ENCODE results near the gene JPH3. TPM values are rescaled to one million over a fixed set of nuclear protein-coding genes. Genes with fewer than 3 reads are reported as not detected.

The JPH3 gene
- total RNA-seq, 4 donors from 2014 or later: 0.38 TPM; not detected in 3

DNA sequence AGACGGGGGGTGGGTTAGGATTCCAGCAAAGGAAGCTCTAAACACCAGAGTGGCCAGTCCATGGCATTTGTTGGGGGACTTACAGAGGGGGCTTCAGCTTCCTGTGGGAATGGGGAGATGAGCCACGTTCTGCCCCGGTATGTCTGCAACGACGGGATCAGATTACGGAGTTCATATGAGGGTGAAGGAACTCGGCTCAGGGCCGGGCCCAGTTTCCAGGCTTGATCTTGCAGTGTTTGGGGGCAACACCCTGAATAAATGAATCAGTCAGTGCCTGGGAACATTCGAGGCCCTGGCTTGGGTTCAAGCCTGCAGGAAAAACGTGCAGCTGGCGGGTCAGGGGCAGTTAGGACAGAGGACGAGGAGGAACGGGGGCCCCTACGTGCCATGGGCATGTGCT lies 54.0 kb downstream of the JPH3 start:
- TF ChIP-seq CTCF (IDR thresholded peaks at IDR 0.05; ENCODE audit: low read depth): no peak

DNA sequence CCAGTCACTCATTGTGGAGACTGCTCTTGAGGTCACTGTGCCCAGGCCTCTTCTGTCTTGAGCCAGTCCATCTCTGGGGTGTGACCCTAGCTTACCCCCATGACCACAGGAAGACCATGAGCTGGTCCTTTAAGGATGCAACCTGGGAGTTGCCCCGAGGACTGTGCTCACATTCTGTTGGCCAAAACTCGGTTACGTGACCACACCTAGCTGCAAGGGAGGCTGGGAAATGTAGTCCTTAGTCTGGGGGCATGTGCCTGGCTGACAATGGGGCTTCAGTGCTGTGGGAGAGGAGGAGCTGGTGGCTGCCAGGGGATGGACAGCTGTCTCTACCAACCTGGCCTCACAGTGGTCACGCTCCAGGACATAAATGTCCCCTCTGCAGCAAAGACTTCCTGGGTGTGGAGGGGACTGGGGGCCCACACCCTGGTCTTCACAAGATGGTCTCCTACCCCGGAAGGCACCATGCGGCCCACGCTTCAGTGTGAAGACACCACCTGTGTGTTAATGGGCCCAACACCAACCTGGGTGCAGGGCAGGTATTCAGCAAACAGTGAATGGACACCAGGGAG lies 55.4 kb downstream of the JPH3 start:
- TF ChIP-seq CTCF (IDR thresholded peaks at IDR 0.05; ENCODE audit: low read depth): no peak

DNA sequence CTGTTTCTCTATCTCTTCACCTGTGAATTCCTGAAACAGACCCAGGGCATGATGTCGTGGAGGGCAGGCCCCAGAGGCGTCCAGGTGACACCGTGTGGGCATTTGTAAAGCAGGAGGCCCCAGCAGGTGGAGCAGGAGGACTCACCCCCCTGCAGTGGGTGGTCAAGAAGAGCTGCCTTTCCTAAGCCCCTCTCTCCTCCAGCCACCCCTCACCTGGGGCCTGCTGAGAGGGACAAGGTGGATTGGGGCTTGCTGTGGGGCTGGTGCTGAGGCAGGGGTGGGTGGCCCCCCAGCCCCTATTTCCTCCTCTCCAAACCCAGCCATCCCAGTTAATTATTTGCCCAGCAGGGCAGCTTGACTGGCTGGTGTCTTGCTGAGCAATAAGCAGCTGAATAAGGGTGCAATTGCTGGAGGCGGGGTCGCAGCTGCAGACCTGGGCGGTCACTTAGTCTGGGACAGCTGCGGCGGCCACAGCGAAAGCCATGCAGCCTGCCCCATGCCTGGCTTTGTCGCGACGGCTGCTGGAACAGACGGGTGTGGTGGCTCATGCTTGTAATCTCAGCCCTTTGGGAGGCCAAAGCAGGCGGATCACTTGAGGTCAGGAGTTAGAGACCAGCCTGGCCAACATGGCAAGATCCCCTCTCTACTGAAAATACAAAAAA lies 56.4 kb downstream of the JPH3 start:
- TF ChIP-seq CTCF (IDR thresholded peaks at IDR 0.05; ENCODE audit: low read depth): no peak

- no peak for TF ChIP-seq CTCF (IDR thresholded peaks at IDR 0.05; ENCODE audit: low read depth)
These were observed 59.3 kb downstream of the JPH3 start for GRCh38 chr16:87661561-87661960.

DNA sequence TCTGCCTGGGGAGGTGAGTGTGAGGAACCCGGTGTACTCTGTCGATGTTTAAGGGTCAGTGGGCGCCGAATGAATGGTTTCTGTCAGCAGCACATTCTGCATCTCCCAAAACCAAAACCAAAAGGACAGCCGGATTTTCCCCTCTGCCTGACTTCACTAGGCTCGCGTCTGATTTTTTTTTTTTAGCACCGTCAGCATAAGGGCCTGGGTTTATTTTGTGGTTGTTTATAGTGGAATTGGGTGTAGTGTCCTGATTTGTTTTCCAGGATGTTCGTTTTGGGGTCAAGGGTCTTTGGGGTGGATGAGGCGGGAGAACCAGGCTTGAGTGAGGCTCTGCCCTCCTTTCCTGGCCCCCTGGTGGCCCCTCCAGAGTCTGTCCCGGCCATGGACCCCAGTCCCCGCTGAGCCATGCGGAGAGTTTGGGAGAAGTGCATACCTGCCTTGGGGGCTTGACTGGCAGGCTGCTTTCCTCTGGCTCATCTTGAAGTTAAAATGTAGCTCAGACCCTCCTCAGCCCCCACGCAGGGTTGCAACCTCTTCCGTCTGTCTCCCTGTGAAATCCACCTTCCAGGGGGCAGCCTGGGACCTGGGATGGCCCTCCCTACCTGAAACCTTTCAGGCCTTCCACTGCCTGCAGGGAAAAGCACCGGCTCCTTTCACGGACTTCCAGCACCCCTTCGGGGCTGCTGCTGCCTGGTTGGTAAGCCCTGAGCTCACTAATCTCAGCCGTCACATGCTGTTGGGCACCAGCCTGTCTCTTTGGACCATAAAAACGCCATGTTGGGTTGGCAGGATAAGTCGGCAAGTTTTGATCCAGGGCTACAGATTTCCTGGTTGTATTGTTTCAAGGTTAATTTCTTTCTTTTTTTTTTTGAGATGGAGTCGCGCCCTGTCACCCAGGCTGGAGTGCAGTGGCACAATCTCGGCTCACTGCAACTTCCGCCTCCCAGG lies 60.2 kb downstream of the JPH3 start:
- TF ChIP-seq CTCF (IDR thresholded peaks at IDR 0.05; ENCODE audit: low read depth): no peak

DNA sequence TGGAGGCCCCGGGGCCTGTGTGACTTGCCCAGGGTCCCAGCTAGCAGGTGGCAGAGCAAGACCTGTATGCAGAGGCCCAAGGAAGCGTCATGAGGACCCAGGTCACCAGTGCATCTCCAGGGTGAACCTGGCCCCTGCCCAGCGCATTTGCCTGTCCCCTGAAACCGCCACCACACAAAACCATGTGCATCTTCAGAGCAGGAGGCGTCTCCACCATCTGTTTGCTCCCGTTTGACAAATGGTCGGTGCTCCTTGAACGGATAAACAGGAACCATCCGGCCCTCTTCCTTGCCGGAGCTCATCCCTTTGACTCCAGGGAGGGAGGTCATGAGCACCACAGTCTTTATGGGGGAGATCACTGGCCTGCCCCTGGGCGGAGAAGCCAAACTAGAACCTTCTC lies 62.5 kb downstream of the JPH3 start:
- no peak for TF ChIP-seq CTCF (IDR thresholded peaks at IDR 0.05; ENCODE audit: low read depth)

DNA sequence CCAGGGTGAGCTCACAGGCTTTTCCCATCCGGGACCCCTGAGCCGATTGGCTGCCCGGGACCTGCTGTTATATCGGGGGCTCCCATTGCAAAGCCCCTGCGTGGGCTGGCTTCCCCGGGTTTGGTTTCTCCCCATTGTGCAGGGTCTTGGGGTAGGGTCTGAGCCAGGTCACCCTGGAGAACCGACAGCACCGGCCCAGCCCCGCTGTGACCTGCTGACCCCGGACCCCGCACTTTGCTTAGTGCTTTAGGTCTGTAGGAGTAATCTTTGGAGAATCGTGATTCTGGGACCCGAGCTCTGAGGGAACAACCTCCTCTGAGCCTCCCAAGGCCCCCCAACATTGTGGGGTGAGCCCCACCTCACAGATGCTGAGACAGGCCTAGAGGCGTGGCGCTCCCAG lies 62.9 kb downstream of the JPH3 start:
- no peak for TF ChIP-seq CTCF (IDR thresholded peaks at IDR 0.05; ENCODE audit: low read depth)
